H1 (cell line): Measurements from ENCODE around the gene MYCBP2. TPM values are rescaled to one million over a fixed set of nuclear protein-coding genes. Genes with fewer than 3 reads are reported as not detected.

Source experiments
- CTCF ChIA-PET: fragments of 300-600 bp; sonication (Branson Sonifier 250); formaldehyde crosslinking; loops from one replicate; lab custom pipeline; 2021; ENCODE audit not compliant: partially characterized antibody; lab: Charles Lee
- POLR2A ChIA-PET: fragments of 300-600 bp; sonication (Branson Sonifier 250); formaldehyde crosslinking; loops from one replicate; lab custom pipeline; 2021; ENCODE audit warnings: inconsistent platforms; ENCODE audit not compliant: partially characterized antibody; lab: Charles Lee
- DNase-seq, 2 experiments: peaks; one replicate each; pipeline versions ENCODE4 v3.0.0 to v3.0.0-alpha.2; 2010 to 2022; ENCODE audit warnings: low spot score in 2 of 2, low read depth in 1 of 2, mixed read lengths in 1 of 2
- FAIRE-seq: peaks from 2 replicates; lab custom pipeline; 2011; peaks lifted over from hg19 to GRCh38; lab: Jason Lieb, UNC
- H2AFZ ChIP-seq: 2 replicates; pipeline ENCODE4 v1.8.1; 2012; ENCODE audit warnings: low read length, inconsistent platforms
- H2AK5ac ChIP-seq: 2 replicates; pipeline ENCODE4 v1.6.1; 2013; ENCODE audit warnings: low read depth, low read length
- H2BK120ac ChIP-seq: replicated peaks from 2 replicates; pipeline ENCODE3; 2013; ENCODE audit warnings: low read depth, low read length, inconsistent platforms
- H2BK12ac ChIP-seq: 2 replicates; pipeline ENCODE4 v1.6.1; 2013; ENCODE audit warnings: low read depth, low read length
- H2BK15ac ChIP-seq: 2 replicates; pipeline ENCODE4 v1.6.1; 2013; ENCODE audit warnings: low read length
- H2BK20ac ChIP-seq: 2 replicates; pipeline ENCODE4 v1.6.1; 2013; ENCODE audit warnings: low read length
- H2BK5ac ChIP-seq: 2 replicates; pipeline ENCODE4 v1.6.1; 2013; ENCODE audit warnings: low read depth, low read length
- H3K14ac ChIP-seq: 2 replicates; pipeline ENCODE4 v1.6.1; 2013; ENCODE audit warnings: inconsistent platforms; ENCODE audit not compliant: insufficient read length
- H3K18ac ChIP-seq: 2 replicates; pipeline ENCODE4 v1.6.1; 2013; ENCODE audit warnings: low read length; ENCODE audit errors: extremely low read depth
- H3K23ac ChIP-seq: 2 replicates; pipeline ENCODE4 v1.6.1; 2013; ENCODE audit warnings: inconsistent platforms; ENCODE audit not compliant: insufficient read length
- H3K23me2 ChIP-seq: 2 replicates; pipeline ENCODE4 v1.6.1; 2013; ENCODE audit warnings: low read depth, low read length
- H3K27ac ChIP-seq: 2 replicates; pipeline ENCODE4 v1.6.1; 2011; ENCODE audit warnings: low read depth, low read length, inconsistent platforms
- H3K27me3 ChIP-seq, 4 experiments: replicated peaks in 1 of 4; 1 replicate in 1 of 4; 2 replicates in 3 of 4; pipeline versions ENCODE4 v1.6.1 to v1.8.1; 2011 to 2013; ENCODE audit warnings: low read length in 3 of 4, mild to moderate bottlenecking in 3 of 4, inconsistent platforms in 2 of 4, mixed read lengths in 2 of 4, moderate library complexity in 1 of 4; ENCODE audit not compliant: control insufficient read depth in 3 of 4, insufficient read depth in 3 of 4; ENCODE audit errors: extremely low read depth in 1 of 4
- H3K36me3 ChIP-seq, 4 experiments: 2 replicates each; pipeline versions ENCODE4 v1.6.1 to v1.8.1; 2011 to 2013; ENCODE audit warnings: mild to moderate bottlenecking in 4 of 4, low read length in 3 of 4, moderate library complexity in 2 of 4, control low read depth in 1 of 4, inconsistent platforms in 1 of 4; ENCODE audit not compliant: insufficient read depth in 4 of 4, control insufficient read depth in 2 of 4
- H3K4ac ChIP-seq: replicated peaks from 2 replicates; pipeline ENCODE3; 2013; ENCODE audit warnings: low read length, low read depth, mixed read lengths, inconsistent platforms; ENCODE audit not compliant: insufficient read length
- H3K4me1 ChIP-seq, 4 experiments: replicated peaks in 1 of 4; 1 replicate in 1 of 4; 2 replicates in 3 of 4; pipeline versions ENCODE4 v1.6.1 to v1.8.1; 2011 to 2013; ENCODE audit warnings: low read length in 3 of 4, inconsistent platforms in 2 of 4, mixed read lengths in 1 of 4; ENCODE audit not compliant: insufficient read depth in 4 of 4, control insufficient read depth in 3 of 4
- H3K4me2 ChIP-seq, 2 experiments: 2 replicates each; pipeline versions ENCODE4 v1.6.1 to v1.8.1; 2011 to 2013; ENCODE audit warnings: low read depth in 2 of 2, low read length in 2 of 2, control low read depth in 1 of 2, inconsistent platforms in 1 of 2, mild to moderate bottlenecking in 1 of 2; ENCODE audit not compliant: insufficient read depth in 1 of 2
- H3K4me3 ChIP-seq, 4 experiments: fragments of 200-600, 300-600 bp in 1 of 4; sonication (generic), shearing (Covaris generic), sonication (Bioruptor Twin) in 1 of 4; 2 replicates each; pipeline versions ENCODE4 v1.5.1 to v1.8.1; 2011 to 2016; ENCODE audit warnings: low read length in 4 of 4, low read depth in 3 of 4, control low read depth in 2 of 4, inconsistent platforms in 2 of 4, mild to moderate bottlenecking in 2 of 4, mixed read lengths in 1 of 4, moderate library complexity in 1 of 4; ENCODE audit not compliant: insufficient read depth in 2 of 4; ENCODE audit errors: extremely low read depth in 1 of 4
- H3K56ac ChIP-seq: replicated peaks from 2 replicates; pipeline ENCODE3; 2013; ENCODE audit warnings: low read depth, mild to moderate bottlenecking, mixed read lengths, low read length, inconsistent platforms; ENCODE audit not compliant: insufficient read length
- H3K79me1 ChIP-seq: 2 replicates; pipeline ENCODE4 v1.6.1; 2013; ENCODE audit warnings: low read depth, low read length, control low read depth
- H3K79me2 ChIP-seq, 2 experiments: 2 replicates each; pipeline versions ENCODE4 v1.6.1 to v1.8.1; 2012 to 2013; ENCODE audit warnings: low read length in 2 of 2, mild to moderate bottlenecking in 2 of 2, inconsistent platforms in 1 of 2; ENCODE audit not compliant: insufficient read depth in 2 of 2, control insufficient read depth in 1 of 2
- H3K9ac ChIP-seq, 4 experiments: replicated peaks in 1 of 4; 1 replicate in 1 of 4; 2 replicates in 3 of 4; pipeline versions ENCODE4 v1.6.1 to v1.8.1; 2011 to 2013; ENCODE audit warnings: low read depth in 3 of 4, low read length in 3 of 4, control low read depth in 2 of 4, mild to moderate bottlenecking in 2 of 4, moderate library complexity in 2 of 4, inconsistent platforms in 1 of 4; ENCODE audit errors: extremely low read depth in 1 of 4
- H3K9me3 ChIP-seq, 2 experiments: 2 replicates each; pipeline versions ENCODE4 v1.6.1 to v1.8.1; 2012 to 2013; ENCODE audit warnings: mild to moderate bottlenecking in 2 of 2, moderate library complexity in 2 of 2, control low read depth in 1 of 2, inconsistent platforms in 1 of 2, low read depth in 1 of 2, low read length in 1 of 2, mixed read lengths in 1 of 2; ENCODE audit not compliant: insufficient read depth in 2 of 2
- H4K20me1 ChIP-seq, 2 experiments: replicated peaks in 1 of 2; 2 replicates each; pipeline versions ENCODE3 to v1.8.1; 2011 to 2013; ENCODE audit warnings: inconsistent platforms in 2 of 2, low read length in 2 of 2, mild to moderate bottlenecking in 1 of 2; ENCODE audit not compliant: insufficient read depth in 2 of 2, control insufficient read depth in 1 of 2
- H4K5ac ChIP-seq: 2 replicates; pipeline ENCODE4 v1.6.1; 2013; ENCODE audit warnings: low read length, low read depth, mixed read lengths, inconsistent platforms; ENCODE audit not compliant: insufficient read length
- H4K8ac ChIP-seq: 2 replicates; pipeline ENCODE4 v1.8.0; 2013; ENCODE audit warnings: mild to moderate bottlenecking, moderate library complexity, low read length, inconsistent platforms; ENCODE audit not compliant: insufficient read depth; ENCODE audit errors: extremely low read depth
- H4K91ac ChIP-seq: replicated peaks from 2 replicates; pipeline ENCODE3; 2013; ENCODE audit warnings: low read length, mixed read lengths, inconsistent platforms; ENCODE audit not compliant: insufficient read length
- ATF2 ChIP-seq: IDR thresholded peaks from 2 replicates; pipeline ENCODE4 v1.6.1; 2012; ENCODE audit warnings: low read length, inconsistent platforms
- GABPA ChIP-seq: IDR thresholded peaks from 2 replicates; pipeline ENCODE4 v1.6.1; 2011; ENCODE audit warnings: mild to moderate bottlenecking, low read length, moderate library complexity, borderline replicate concordance; ENCODE audit not compliant: insufficient read depth
- JUN ChIP-seq: IDR thresholded peaks from 2 replicates; pipeline ENCODE4 v1.6.1; 2011; ENCODE audit warnings: low read depth, mild to moderate bottlenecking, improper control_type of control experiment, low read length
- JUND ChIP-seq: IDR thresholded peaks from 2 replicates; pipeline ENCODE4 v1.6.1; 2011; ENCODE audit warnings: mild to moderate bottlenecking, improper control_type of control experiment, low read length
- POU5F1 ChIP-seq: IDR thresholded peaks from 2 replicates; pipeline ENCODE4 v1.6.1; 2011; ENCODE audit warnings: low read depth, mild to moderate bottlenecking, low read length, moderate library complexity
- SP2 ChIP-seq: IDR thresholded peaks from 2 replicates; pipeline ENCODE4 v1.6.1; 2012; ENCODE audit warnings: mild to moderate bottlenecking, low read length, inconsistent platforms
- TEAD4 ChIP-seq: IDR thresholded peaks from 2 replicates; pipeline ENCODE4 v1.6.1; 2012; ENCODE audit warnings: low read depth, low read length, inconsistent platforms, mixed read lengths
- WGBS, 2 experiments: shearing (Covaris generic) in 1 of 2; methylation state at CpG; one replicate each; pipeline versions ENCODE4 v1.1.6 to v1.1.7; 2013 to 2015; ENCODE audit warnings: low lambda C conversion rate in 2 of 2, mixed read lengths in 2 of 2, inconsistent platforms in 1 of 2, low coverage in 1 of 2, missing lambda C conversion rate in 1 of 2; ENCODE audit not compliant: insufficient replicate concordance in 2 of 2, insufficient coverage in 1 of 2, insufficient read length in 1 of 2; ENCODE audit errors: extremely low coverage in 1 of 2, missing lambda C conversion rate in 1 of 2; 5-methylcytosine and 5-hydroxymethylcytosine counted together
- polyA plus RNA-seq, 7 experiments: library from polyadenylated mRNA; depleted of rRNA in 3 of 7; stranded (reverse) in 5 of 7; unstranded in 2 of 7; fragments of >200 nt in 5 of 7; fragments of 200-250 nt in 2 of 7; gene quantifications; 1 replicate in 5 of 7; 2 replicates in 1 of 7; 4 replicates in 1 of 7; pipeline versions ENCODE4 v1.2.1 to v1.2.3, GENCODE V29; 2011 to 2013; ENCODE audit warnings: missing spikeins in 2 of 7, mixed read lengths in 2 of 7
- total RNA-seq: library from RNA; stranded (reverse); fragmentation: NEBNext Ultra II Directional; extraction: Animal tissue kit (Norgen Biotek cat#: 25700); gene quantifications from 2 replicates; pipeline ENCODE4 v1.2.1, GENCODE V29; 2021

Gene MYCBP2
- total and polyA plus RNA-seq, 2 of the 8 experiments (the other 6 are each of a cell fraction or from before 2014, with no cell fraction given) = 19.0 to 52.1 TPM

- H3K23me2 ChIP-seq = no peaks in the 10 kb centered on the region
- DNase-seq (no peak), FAIRE-seq (no peak)
- H2BK12ac ChIP-seq = no peak overlapping the region
- peaks cover 0 to 4% (median 0%) of the 10 kb centered on the region in 4 experiments; a peak in 2 of 8 replicates for H3K36me3 ChIP-seq
- no peak overlapping the region for H3K23ac ChIP-seq
- TF ChIP-seq GABPA (no peak), POU5F1 (no peak), SP2 (no peak), JUN (no peak), ATF2 (no peak), TEAD4 (no peak), JUND (no peak)
- H4K20me1 ChIP-seq = no peaks in the 10 kb centered on the region
- no peak overlapping the region for H4K5ac ChIP-seq
- H2BK120ac ChIP-seq = no peak overlapping the region
- H2AFZ ChIP-seq = no peak overlapping the region
- no peak overlapping the region for H4K8ac ChIP-seq
- no peak overlapping the region for H3K18ac ChIP-seq
- no peak overlapping the region for H3K56ac ChIP-seq
- no peak overlapping the region for H3K4me3 ChIP-seq
- no peak overlapping the region for H2AK5ac ChIP-seq
- ChIA-PET CTCF (no interaction called here), POLR2A (no interaction called here)
- no peak overlapping the region for H3K4ac ChIP-seq
- H2BK20ac ChIP-seq = no peak overlapping the region
- H3K4me2 ChIP-seq = no peak overlapping the region
- no peaks in the 10 kb centered on the region for H3K4me1 ChIP-seq
- no peak overlapping the region for H4K91ac ChIP-seq
- no peak overlapping the region for H3K9ac ChIP-seq
- H3K79me2 ChIP-seq = no peaks in the 10 kb centered on the region
- H3K27ac ChIP-seq = no peak overlapping the region
- H2BK5ac ChIP-seq = no peak overlapping the region
- H3K79me1 ChIP-seq = no peaks in the 10 kb centered on the region
- WGBS, 2 experiments = 96% methylated on average over 3 of the region's 3 CpGs; no CpG with 5 or more reads in 1 of the 2 experiments
- H3K27me3 ChIP-seq = no peaks in the 10 kb centered on the region
- H2BK15ac ChIP-seq = no peak overlapping the region
- H3K9me3 ChIP-seq = no peaks in the 10 kb centered on the region
- no peak overlapping the region for H3K14ac ChIP-seq
Observed at GRCh38 chr13:77239312-77239711, 87.6 kb downstream of the MYCBP2 start.
